Middle frontal gyrus (tissue), 1 donor: ENCODE data around the gene TSPAN16.
"Not testable (repeated sequence)": the region's sequence is repeated elsewhere in the genome, so short reads cannot be mapped to it uniquely, and the experiment has no call there.

Source experiments
- DNase-seq: peaks from one replicate; pipeline ENCODE4 v3.0.0-alpha.2; 2015; ENCODE audit warnings: low spot score; ENCODE audit errors: extremely low spot score

Gene TSPAN16

GRCh38 chr19:11345122-11345803 lies 49.3 kb downstream of the TSPAN16 start:
- DNase-seq: no peak

GRCh38 chr19:11346104-11346940 lies 50.4 kb downstream of the TSPAN16 start, which contains the start of the genes CCDC159 and TMEM205:
CCDC159 (plus strand) TSS chr19:11346519; CDS start chr19:11346607, 88 bp downstream.
TMEM205 (minus strand) TSS chr19:11346268; CDS start chr19:11345619, 649 bp downstream.
- peak; percentile 99 for DNase-seq

DNA sequence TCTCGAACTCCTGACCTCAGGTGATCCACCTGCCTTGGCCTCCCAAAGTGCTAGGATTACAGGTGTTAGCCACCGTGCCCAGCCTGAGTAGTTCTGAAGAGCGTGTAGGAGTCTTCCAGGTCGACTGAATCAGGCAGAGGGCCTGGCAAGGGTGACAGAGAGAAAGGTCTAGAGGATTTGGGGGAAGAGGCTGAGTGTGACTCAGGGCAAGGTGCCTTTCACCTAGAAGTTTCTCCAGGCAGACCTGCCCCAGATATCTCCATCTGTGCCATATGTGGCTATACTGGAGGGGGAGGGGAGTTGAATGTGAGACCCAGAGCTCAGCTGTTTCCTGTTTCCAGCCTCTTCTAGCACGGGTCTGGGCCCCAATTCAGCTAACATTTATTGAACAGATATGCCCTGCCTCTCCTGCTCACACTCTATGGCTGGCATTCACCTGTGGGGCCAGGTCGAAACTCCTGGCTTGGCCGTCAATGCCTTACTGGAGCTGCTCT lies 51.6 kb downstream of the TSPAN16 start:
- DNase-seq: no peak

- DNase-seq: no peak
Measured at GRCh38 chr19:11349171-11349570, 53.2 kb downstream of the TSPAN16 start.

DNA sequence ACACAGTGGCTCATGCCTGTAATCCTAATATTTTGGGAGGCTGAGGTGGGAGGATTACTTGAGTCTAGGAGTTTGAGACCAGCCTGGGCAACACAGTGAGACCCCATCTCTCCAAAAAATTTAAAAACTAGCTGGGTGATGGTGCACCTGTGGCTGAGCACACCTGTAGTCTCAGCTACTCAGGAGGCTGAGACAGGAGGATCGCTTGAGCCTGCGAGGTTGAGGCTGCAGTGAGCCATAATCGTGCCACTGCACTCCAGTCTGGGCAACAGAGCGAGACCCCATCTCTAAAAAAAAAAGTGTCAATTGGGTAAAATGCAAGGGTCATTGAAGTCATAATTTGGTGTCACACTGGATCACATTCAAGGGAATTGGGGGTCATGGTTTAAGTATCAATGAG lies 58.1 kb downstream of the TSPAN16 start:
- DNase-seq: not testable (repeated sequence)

GRCh38 chr19:11355160-11356073 lies 59.5 kb downstream of the TSPAN16 start, which contains the start of gene PLPPR2:
PLPPR2 (plus strand) TSS chr19:11355432; CDS start chr19:11357674, 2,242 bp downstream.
- DNase-seq: peak; percentile 83

DNA sequence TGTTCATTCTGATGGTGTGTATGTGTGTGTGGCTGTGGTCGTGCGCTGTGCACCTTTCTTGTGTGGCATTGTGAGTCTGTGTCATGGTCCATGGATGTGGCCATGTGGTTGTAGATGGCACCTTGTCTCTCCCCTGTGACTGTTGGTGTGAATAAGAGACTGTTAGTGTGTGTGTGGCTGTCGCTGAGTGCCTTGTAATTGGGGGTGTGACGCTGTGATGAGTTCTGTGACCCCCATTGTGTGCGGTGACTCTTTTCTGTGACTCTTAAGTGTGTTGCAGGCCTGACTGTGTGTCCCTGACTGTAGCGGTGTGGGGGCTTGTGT lies 60.1 kb downstream of the TSPAN16 start:
- no peak for DNase-seq

DNA sequence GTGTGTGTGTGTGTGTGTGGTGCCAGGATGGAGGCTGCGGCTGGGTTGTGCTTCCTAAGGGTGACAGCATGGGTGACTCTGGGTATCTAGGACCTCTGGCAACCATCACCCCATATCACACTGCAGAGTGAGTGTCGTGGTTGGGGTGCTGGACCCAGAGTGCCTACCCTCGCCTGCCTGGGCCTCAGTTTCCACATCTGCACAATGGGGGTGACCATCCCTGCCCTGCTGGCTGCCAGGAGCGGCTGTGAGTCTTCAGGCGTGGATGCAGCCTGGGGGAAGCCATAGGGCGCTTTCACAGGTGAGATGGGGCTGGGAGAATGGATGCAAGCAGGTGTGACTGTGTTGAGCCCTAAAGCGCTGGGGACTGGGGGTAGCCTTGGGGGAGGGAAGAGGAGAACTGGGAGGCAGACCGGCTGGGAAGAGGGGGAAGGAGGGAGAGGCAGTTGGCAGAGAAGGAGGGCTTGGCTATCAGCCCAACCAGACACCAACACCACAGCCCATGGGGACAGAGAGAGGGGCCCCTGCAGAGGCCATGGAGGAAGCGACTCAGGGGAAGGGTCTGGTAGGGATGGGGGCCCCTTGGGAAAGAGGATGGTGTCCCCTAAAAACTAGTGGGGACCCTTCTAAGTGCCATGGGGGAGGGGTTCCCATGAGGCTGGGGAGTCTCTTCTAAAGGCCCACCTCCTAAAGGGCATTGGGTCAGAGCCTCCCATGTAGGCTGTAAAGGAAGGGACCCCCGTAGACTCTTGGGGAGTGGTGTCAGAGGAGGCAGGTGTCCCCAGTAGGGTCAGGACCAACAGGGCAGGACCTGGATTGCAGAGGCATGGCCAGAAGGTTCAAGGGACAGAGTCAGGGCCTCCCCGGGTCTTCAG lies 61.0 kb downstream of the TSPAN16 start:
- DNase-seq: no peak

- DNase-seq: no peak
Measured at GRCh38 chr19:11359421-11359820, 63.5 kb downstream of the TSPAN16 start.

GRCh38 chr19:11361037-11361770 lies 65.2 kb downstream of the TSPAN16 start:
- DNase-seq: no peak

DNA sequence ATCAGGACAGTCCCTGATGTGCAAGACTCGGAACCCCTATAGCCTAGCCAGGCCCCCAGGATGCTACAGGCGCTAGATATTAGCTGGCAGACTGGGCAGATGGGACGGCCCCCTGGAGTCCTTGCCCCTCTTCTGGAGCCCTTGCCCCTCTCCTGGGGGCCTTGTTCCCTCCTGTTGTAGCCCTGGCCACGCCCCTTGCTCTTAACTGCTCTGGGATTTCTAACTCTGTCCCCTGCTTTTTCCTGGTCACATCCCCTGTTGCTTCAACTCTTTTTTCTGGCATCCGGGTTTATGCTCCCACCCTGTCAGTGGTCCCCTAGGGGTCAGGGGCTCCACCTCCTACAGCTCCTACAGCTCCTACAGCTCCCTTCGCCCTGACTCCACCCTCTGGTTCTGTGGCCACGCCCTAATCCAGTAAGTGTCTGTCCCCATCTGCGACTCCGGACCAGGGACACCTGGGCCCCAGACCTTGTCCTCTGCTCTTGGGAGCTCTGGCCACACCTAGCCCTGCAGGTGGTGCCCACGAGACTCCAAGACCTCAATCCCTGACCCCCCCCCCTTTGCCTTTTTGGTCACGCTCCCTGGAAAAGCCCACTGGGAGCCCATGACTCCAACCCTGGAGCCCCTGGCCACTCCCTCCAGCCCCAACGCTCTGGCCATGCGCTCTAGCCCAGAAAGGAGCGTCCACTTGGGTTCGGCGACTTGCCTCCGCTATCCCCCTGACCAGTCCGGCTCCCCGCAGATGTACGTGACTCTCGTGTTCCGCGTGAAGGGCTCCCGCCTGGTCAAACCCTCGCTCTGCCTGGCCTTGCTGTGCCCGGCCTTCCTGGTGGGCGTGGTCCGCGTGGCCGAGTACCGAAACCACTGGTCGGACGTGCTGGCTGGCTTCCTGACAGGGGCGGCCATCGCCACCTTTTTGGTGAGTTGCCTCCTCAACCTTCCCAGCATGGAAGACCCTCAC lies 66.1 kb downstream of the TSPAN16 start:
- no peak for DNase-seq

DNA sequence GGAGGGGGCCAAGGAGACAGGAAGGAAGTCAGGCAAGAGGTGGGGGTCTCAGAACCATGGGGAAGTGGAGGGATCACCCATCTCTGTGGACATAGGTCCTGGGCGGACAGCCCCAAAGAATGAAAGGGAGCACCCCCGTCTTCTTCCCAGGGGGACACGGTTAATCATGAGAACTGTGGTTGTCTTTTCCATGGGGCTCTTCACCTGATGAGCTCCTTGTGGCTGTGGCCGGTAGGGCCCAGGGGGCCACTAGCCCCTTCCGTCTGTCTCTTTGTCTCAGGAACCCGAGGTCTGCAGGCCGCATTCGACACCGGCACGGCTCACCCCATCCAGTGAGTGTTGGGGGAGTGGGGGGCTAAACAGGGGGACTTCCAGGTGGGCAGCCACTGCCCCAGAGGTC lies 67.9 kb downstream of the TSPAN16 start:
- no peak for DNase-seq

GRCh38 chr19:11364296-11364904 lies 68.4 kb downstream of the TSPAN16 start:
- no peak for DNase-seq

DNA sequence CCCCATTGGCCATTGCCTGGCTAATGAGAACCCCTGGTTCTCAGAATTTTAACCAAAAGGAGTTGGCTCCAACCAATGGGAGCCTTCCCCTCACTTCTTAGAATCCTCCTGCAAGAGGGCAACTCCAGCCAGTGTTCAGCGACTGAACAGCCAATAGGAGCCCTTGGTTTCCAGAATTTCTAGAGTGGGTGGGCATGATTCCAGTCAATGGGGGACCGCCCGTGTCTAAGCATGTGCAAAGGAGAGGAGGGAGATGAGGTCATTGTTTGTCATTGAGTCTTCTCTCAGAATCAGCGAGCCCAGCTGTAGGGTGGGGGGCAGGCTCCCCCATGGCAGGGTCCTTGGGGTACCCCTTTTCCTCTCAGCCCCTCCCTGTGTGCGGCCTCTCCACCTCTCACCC lies 69.0 kb downstream of the TSPAN16 start:
- peak; percentile 47 for DNase-seq
